Colon (tissue), 2 donors: ENCODE data around the gene NTN5.
"Not testable (repeated sequence)": the region's sequence is repeated elsewhere in the genome, so short reads cannot be mapped to it uniquely, and the experiment has no call there.

ENCODE experiments used
- FAIRE-seq: peaks from 2 replicates; lab custom pipeline; 2012; peaks lifted over from hg19 to GRCh38; lab: Jason Lieb, UNC
- donor health status: control.
- donor health status: control.

Gene NTN5

GRCh38 chr19:48669903-48670668 is 2.7 kb downstream of the NTN5 start:
- no peak for FAIRE-seq

DNA sequence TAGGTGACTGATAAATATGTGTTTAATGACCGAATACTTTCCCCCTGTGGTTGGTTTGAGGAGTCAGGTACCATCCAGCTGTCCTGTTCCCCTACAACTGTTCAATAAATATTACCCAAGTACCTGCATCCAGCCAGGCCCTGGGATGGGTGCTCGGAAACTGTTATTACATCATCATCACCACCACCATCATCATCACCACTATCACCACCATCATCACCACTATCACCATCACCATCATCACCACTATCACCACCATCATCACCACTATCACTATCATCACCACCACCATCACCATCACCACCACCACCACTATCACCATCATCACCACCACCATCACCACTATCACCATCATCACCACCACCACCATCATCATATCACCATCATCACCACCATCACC is 4.1 kb downstream of the NTN5 start:
- FAIRE-seq = no peak

DNA sequence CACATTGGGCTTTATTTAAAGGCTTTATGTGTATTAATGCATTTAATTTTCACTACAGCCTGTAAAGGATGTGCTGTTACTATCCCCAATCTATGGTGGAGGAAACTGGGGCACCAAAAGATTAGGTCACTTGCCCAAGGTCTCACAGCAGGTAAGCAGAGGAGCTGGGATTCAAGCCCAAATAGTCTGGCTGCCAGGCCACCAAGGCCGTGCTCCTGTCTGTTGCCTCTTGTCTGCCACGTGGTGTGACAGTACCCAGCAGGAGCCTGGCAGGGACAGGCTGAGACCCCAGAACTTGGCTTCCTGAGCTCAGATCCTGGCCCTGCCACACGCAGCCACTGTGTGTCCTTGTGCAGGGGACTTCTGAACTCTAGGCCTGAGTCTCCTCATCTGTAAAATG is 4.5 kb downstream of the NTN5 start:
- no peak for FAIRE-seq

- no peak for FAIRE-seq
These were observed 7.0 kb downstream of the NTN5 start for GRCh38 chr19:48665786-48666185.

GRCh38 chr19:48664476-48664875 is 8.3 kb downstream of the NTN5 start:
- FAIRE-seq = no peak

DNA sequence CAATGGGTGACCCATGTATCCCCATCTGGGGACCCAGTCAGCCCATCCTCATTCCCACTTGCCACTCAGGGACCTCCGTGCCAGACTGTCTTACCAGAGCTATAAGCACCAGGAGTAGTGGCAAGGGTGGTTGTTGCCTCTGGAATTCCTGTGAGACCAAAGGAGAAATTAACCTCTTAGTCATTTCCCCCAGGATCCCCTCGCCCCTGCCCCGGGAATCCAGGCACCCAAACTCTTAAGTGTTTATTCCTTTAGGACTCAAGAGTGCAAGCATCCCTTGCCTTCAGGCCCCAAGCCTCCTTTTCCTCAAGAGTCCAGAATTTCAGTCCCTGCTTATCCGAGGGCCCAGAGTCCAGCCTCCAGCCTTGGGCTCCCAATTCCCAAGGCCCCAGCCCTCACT is 9.2 kb downstream of the NTN5 start:
- FAIRE-seq = no peak

DNA sequence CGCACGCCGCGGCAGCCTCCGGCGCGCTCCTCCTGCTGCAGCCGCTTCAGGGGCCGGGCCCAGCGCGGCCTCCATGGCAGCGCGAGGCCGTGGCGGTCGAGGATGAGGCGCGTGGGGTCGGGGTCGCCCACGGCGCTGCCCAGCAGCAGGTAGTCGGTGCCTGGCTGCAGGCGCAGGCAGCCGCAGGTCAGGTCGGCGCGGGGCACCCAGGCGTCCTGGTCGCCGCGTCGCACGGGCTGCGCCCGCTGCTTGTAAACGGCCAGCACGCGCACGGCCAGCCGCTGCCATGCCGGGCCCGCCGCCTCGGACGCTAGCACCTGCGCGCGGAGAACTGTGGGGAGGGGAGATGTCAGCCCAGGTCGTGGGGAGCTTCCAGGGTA is 11.1 kb downstream of the NTN5 start:
- FAIRE-seq = no peak

- peak; percentile 66 for FAIRE-seq
These were observed 11.7 kb downstream of the NTN5 start for GRCh38 chr19:48660852-48661710.

DNA sequence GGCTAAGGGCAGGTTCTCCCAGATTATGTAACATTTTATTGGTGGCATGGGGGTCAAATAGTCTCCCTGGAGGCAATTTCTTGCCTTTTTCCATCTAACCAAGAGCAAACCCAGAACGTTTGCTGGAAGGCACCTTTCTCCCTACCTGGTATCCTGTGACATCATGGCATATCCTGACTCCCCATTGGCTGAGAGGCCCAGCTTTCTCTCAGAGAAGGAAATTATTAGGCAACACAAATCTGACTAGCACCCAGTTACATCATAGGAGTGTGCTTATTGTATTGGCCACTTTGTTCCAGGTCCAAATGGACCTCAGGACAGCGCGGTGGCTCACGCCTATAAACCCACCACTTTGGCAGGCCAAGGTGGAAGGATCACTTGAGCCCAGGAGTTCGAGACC is 13.0 kb downstream of the NTN5 start:
- FAIRE-seq = no peak

GRCh38 chr19:48658483-48658882 is 14.3 kb downstream of the NTN5 start:
- FAIRE-seq = no peak

GRCh38 chr19:48657828-48658227 is 15.0 kb downstream of the NTN5 start:
- FAIRE-seq = not testable (repeated sequence)

DNA sequence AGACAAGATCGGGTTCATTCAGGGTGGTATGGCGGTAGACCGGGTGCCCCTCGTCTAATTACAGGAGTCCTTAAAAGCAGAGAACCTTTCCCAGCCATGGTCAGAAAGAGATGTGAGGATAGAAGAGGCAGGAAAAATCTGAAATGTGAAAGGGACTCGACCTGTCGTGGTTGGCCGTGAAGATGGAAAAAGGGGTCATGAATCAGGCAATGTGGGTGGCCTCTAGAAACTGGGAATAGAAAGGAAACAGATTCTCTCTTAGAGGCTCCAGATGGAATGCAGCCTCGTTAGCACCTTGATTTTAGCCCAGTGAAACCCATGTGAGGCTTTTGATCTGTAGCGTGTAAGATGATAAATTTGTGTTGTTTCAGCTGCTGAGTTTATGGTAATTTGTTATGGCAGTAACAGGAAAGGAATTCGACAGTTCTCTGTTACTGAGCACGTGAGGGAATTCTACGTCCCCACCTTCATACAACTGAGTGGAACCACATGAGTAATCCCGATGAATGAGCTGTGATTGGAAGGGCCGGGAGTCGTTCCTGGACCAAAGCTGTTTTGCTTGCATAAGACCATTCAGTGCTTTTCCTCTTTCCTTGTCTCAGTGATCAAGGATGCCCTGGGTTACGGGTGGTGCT is 15.9 kb downstream of the NTN5 start:
- FAIRE-seq = no peak

- FAIRE-seq = no peak
These were observed 18.3 kb downstream of the NTN5 start for GRCh38 chr19:48654299-48655059.

GRCh38 chr19:48651683-48652048 is 21.2 kb downstream of the NTN5 start:
- FAIRE-seq = no peak

GRCh38 chr19:48650974-48651682 is 21.7 kb downstream of the NTN5 start:
- FAIRE-seq = no peak

- no peak for FAIRE-seq
These were observed 24.7 kb downstream of the NTN5 start for GRCh38 chr19:48648134-48648533.

DNA sequence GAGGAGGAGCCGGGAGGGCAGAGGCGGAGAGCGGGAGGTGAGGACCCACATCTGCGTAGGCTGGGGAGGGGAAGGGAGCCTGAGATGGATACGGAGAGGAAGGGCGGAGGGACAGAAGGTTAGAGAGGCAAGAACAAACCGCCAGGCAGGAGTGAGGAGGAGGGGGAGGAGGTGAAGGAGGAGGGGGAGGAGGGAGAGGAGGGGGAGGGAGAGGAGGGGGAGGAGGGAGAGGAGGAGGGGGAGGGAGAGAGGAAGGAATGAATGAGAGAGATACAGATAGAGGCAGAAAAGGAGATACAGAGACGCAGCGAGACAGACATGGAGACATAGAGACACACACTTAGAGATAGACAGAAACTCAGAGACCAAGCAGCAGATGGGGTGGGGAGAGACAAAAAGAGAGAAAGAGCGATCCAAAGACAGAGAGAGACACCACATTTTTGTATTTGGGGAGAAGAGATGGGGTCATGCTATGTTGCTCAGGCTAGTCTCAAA is 26.0 kb downstream of the NTN5 start:
- FAIRE-seq = no peak

DNA sequence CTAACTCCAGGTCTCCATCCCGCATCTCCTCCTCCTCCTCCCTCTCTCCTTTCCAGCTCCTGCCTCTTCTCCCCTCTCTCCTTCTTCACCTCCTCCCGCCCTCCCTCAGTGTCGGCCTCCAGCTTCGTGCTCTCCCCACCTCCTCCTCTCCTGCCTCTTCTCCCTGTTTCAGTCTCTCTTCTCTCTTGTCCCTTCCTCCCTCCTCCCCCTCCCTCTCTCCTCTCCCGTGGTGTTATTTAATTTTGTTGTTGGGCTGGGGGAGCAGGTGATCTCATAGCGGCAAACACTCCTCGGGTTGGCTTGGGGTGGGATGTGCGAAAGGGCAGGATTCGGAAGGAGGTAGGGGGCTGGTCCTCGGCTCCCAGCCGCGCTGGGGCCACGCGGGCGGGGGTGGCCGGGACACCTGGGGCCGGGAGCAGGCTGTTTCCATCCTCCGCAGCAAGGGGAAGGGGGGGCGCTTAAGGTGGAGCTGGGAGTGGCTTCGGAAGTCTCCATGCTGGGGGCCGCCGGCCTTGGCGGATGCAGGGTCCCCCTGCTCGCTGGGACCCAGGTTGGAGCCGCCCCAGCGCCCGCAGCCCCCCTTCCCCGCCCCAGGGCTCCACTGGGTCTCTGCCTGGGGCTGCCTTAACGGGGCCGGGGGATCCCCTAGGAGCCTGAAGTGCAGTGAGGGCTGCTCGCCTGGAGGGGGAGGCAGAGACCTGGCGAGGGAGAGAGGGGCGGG is 26.7 kb downstream of the NTN5 start, which contains the start of gene CA11:
TSS of gene CA11 (minus strand) at position 187 of the 721 bp plus-strand sequence. CDS start 555 bp downstream, outside the sequence.
- no peak for FAIRE-seq

DNA sequence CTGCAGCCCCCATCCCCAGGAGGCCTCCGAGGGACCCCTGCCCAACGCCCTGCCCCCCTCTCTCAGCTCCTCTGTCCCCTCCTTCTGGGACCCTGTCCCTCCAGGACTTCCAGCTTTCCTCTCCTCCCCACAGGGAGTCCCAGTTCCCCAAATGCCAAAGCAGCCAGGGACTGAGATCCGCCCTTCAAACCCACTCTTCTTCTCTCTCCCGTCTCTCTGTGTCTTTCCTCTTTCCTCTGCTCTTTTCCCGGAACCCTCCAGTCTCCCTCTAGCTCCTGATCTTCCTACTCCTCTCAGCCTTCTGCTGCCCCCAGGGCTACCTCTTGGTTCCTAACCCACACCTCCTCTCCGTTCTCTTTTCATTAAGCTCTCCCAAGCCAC is 27.2 kb downstream of the NTN5 start:
- no peak for FAIRE-seq

GRCh38 chr19:48644839-48645619 is 27.8 kb downstream of the NTN5 start:
- no peak for FAIRE-seq
